Inflammatory macrophage treated with lipopolysaccharide for 1 hour (primary cell): ENCODE measurements around the gene SWAP70.
"Not testable (repeated sequence)": the region's sequence is repeated elsewhere in the genome, so short reads cannot be mapped to it uniquely, and the experiment has no call there.

Experiments
- DNase-seq, 2 donors: peaks; one replicate each; pipeline ENCODE4 v3.0.0-alpha.2; 2020 to 2022

The SWAP70 gene

GRCh38 chr11:9693801-9694553 is 30.1 kb downstream of the SWAP70 start:
- DNase-seq = no peak

GRCh38 chr11:9695228-9695627 is 31.4 kb downstream of the SWAP70 start:
- not testable (repeated sequence) for DNase-seq

- no peak for DNase-seq
Measured at GRCh38 chr11:9697766-9698165, 33.9 kb downstream of the SWAP70 start.

GRCh38 chr11:9700105-9700801 is 36.4 kb downstream of the SWAP70 start:
- DNase-seq = no peak

GRCh38 chr11:9701799-9702198 is 37.9 kb downstream of the SWAP70 start:
- DNase-seq = no peak

GRCh38 chr11:9703280-9703679 is 39.4 kb downstream of the SWAP70 start:
- DNase-seq = no peak

GRCh38 chr11:9704037-9704436 is 40.2 kb downstream of the SWAP70 start:
- no peak for DNase-seq

GRCh38 chr11:9704620-9705019 is 40.7 kb downstream of the SWAP70 start:
- no peak for DNase-seq

- not testable (repeated sequence) for DNase-seq
Measured at GRCh38 chr11:9705361-9705760, 41.5 kb downstream of the SWAP70 start.

- DNase-seq = no peak
Measured at GRCh38 chr11:9708544-9708943, 44.7 kb downstream of the SWAP70 start.

- no peak for DNase-seq
Measured at GRCh38 chr11:9710223-9710622, 46.3 kb downstream of the SWAP70 start.

- DNase-seq = no peak
Measured at GRCh38 chr11:9710852-9711251, 47.0 kb downstream of the SWAP70 start.

- DNase-seq = no peak
Measured at GRCh38 chr11:9711454-9712307, 47.8 kb downstream of the SWAP70 start.

GRCh38 chr11:9714272-9714940 is 50.5 kb downstream of the SWAP70 start:
- DNase-seq = no peak

GRCh38 chr11:9716275-9717039 is 52.6 kb downstream of the SWAP70 start:
- DNase-seq = peak; percentile 80 to 83

- DNase-seq = no peak
Measured at GRCh38 chr11:9717040-9717357, 53.1 kb downstream of the SWAP70 start.

- no peak for DNase-seq
Measured at GRCh38 chr11:9717719-9718118, 53.8 kb downstream of the SWAP70 start.

GRCh38 chr11:9718147-9718546 is 54.3 kb downstream of the SWAP70 start:
- DNase-seq = no peak

- DNase-seq = peak in 1 of 2 donors; percentile 49
Measured at GRCh38 chr11:9719566-9720289, 55.9 kb downstream of the SWAP70 start.

GRCh38 chr11:9720290-9720630 is 56.4 kb downstream of the SWAP70 start:
- DNase-seq = no peak

GRCh38 chr11:9722023-9722422 is 58.1 kb downstream of the SWAP70 start:
- DNase-seq = no peak

GRCh38 chr11:9722893-9723292 is 59.0 kb downstream of the SWAP70 start:
- no peak for DNase-seq
